Measurements from ENCODE around the gene NCAM1. TPM values are rescaled to one million over a fixed set of nuclear protein-coding genes. Genes with fewer than 3 reads are reported as not detected.

The NCAM1 gene
- total and polyA plus RNA-seq, 2 donors (not counting 3 experiments of a cell fraction or from before 2014, with no cell fraction given), result 0.03 TPM; not detected in 1

DNA sequence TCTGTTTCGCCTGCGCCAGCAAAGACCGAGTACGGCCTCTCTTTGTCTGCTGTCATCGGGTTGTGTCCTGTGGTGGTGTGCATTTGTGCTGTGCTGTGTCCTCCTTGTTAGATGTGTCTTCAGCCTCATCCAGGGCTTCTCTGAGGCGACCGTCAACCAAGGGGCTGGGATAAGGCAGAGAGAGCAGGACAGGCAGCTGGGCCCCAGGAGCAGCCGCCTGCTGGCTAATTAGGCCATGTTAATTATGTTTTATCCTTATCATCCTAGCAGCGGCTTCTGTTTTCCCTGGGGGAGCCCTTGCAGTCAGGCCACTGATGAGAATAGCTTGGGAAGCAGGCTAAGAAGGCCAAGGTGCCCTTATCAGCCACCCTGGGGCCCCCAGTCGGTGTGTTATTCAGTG, 312.5 kb downstream of the NCAM1 start:
- ChIA-PET CTCF (no interaction called here), POLR2A (no interaction called here)
- no TSS peak for BruUV-seq (replicated peaks)
- DNase-seq (ENCODE audit: low read depth, low spot score) (no peak), FAIRE-seq (no peak)
- Histone ChIP-seq H3K27ac (ENCODE audit: insufficient read depth, low read depth, low read length) (no peak overlapping the region), H3K36me3 (ENCODE audit: control insufficient read depth in 2 of 2, extremely low read depth in 1 of 2, insufficient read depth in 2 of 2, low read length in 2 of 2) (no peaks in the 10 kb centered on the region), H4K20me1 (replicated peaks; ENCODE audit: control insufficient read depth, extremely low read depth, insufficient read depth, low read length) (no peaks in the 10 kb centered on the region), H3K9ac (replicated peaks; ENCODE audit: extremely low read depth, insufficient read depth, low read length) (no peak overlapping the region), H3K9me3 (replicated peaks; ENCODE audit: control insufficient read depth, insufficient read depth, low read length) (no peaks in the 10 kb centered on the region), H3K4me1 (ENCODE audit: control insufficient read depth, extremely low read depth, insufficient read depth, low read length) (no peaks in the 10 kb centered on the region), H3K27me3 (ENCODE audit: control insufficient read depth in 2 of 2, insufficient read depth in 2 of 2, low read length in 2 of 2) (no peaks in the 10 kb centered on the region), H3K9me1 (replicated peaks; ENCODE audit: control insufficient read depth, extremely low read depth, insufficient read depth, low read length) (no peaks in the 10 kb centered on the region), H3K79me2 (ENCODE audit: control insufficient read depth, insufficient read depth, low read length) (no peaks in the 10 kb centered on the region), H3K4me3 (replicated peaks in 1 of 3; ENCODE audit: insufficient read depth in 1 of 3, low read depth in 1 of 3, low read length in 3 of 3) (no peak overlapping the region), H3K4me2 (ENCODE audit: insufficient read depth, low read length) (no peak overlapping the region), H2AFZ (ENCODE audit: low read depth, low read length) (no peak overlapping the region)
- intact Hi-C loops (cut with micrococcal nuclease) (no loop called here), dilution Hi-C loops (cut with MboI; ENCODE audit: extremely low pct_ligation_motif_present, low sequenced_read_pairs) (no loop called here)
- TF ChIP-seq, protein P1, sequence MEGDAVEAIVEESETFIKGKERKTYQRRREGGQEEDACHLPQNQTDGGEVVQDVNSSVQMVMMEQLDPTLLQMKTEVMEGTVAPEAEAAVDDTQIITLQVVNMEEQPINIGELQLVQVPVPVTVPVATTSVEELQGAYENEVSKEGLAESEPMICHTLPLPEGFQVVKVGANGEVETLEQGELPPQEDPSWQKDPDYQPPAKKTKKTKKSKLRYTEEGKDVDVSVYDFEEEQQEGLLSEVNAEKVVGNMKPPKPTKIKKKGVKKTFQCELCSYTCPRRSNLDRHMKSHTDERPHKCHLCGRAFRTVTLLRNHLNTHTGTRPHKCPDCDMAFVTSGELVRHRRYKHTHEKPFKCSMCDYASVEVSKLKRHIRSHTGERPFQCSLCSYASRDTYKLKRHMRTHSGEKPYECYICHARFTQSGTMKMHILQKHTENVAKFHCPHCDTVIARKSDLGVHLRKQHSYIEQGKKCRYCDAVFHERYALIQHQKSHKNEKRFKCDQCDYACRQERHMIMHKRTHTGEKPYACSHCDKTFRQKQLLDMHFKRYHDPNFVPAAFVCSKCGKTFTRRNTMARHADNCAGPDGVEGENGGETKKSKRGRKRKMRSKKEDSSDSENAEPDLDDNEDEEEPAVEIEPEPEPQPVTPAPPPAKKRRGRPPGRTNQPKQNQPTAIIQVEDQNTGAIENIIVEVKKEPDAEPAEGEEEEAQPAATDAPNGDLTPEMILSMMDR (IDR thresholded peaks at IDR 0.05; ENCODE audit: extremely low read depth in 1 of 2, insufficient read depth in 1 of 2, low read depth in 1 of 2, low read length in 2 of 2), result no peak
- TF ChIP-seq POLR2AphosphoS5 (IDR thresholded peaks at IDR 0.05; ENCODE audit: insufficient read depth, low read depth, low read length) (no peak), FOS (IDR thresholded peaks at IDR 0.05; ENCODE audit: borderline replicate concordance, insufficient read depth, low read length) (no peak), GATA2 (IDR thresholded peaks at IDR 0.05; ENCODE audit: insufficient read depth, insufficient read length, low read depth, low read length) (no peak), POLR2A (IDR thresholded peaks at IDR 0.05; ENCODE audit: low read depth, low read length) (no peak), JUN (IDR thresholded peaks at IDR 0.05; ENCODE audit: borderline replicate concordance, insufficient read depth, insufficient read length, low read depth) (no peak), EZH2 (IDR thresholded peaks at IDR 0.05; ENCODE audit: borderline replicate concordance, low read depth, low read length, severe bottlenecking) (no peak), MYC (IDR thresholded peaks at IDR 0.05; ENCODE audit: low read depth, low read length) (no peak)
- TF ChIP-seq, protein P2, sequence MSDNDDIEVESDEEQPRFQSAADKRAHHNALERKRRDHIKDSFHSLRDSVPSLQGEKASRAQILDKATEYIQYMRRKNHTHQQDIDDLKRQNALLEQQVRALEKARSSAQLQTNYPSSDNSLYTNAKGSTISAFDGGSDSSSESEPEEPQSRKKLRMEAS (IDR thresholded peaks at IDR 0.05; ENCODE audit: insufficient read depth, insufficient read length), result no peak

All from endothelial cell of umbilical vein (primary cell).